CD14-positive monocyte (primary cell): ENCODE data around the gene LILRA5. TPM values are rescaled to one million over a fixed set of nuclear protein-coding genes. Genes with fewer than 3 reads are reported as not detected.
"Not testable (repeated sequence)": the region's sequence is repeated elsewhere in the genome, so short reads cannot be mapped to it uniquely, and the experiment has no call there.

ENCODE experiments used
- DNase-seq, 3 donors: peaks; one replicate each; pipeline ENCODE4 v3.0.0-alpha.2; 2011 to 2022
- H2AFZ ChIP-seq: 2 replicates; pipeline ENCODE4 v1.6.0; 2012; ENCODE audit warnings: mild to moderate bottlenecking, low read depth, low read length, inconsistent platforms; ENCODE audit not compliant: insufficient read depth, poor library complexity, severe bottlenecking
- H3K27ac ChIP-seq, 2 donors: 1 replicate in 1 of 2; 2 replicates in 1 of 2; pipeline ENCODE4 v1.5.1; 2012 to 2013; ENCODE audit warnings: low read length in 2 of 2, control low read depth in 1 of 2, inconsistent platforms in 1 of 2, low read depth in 1 of 2, mild to moderate bottlenecking in 1 of 2
- H3K27me3 ChIP-seq, 2 donors: one replicate each; pipeline versions ENCODE4 v1.6.0 to v1.6.1; 2011 to 2013; ENCODE audit warnings: low read length in 2 of 2; ENCODE audit not compliant: control insufficient read depth in 2 of 2, insufficient read depth in 2 of 2
- H3K36me3 ChIP-seq, 2 donors: replicated peaks in 1 of 2; 1 replicate in 1 of 2; 2 replicates in 1 of 2; pipeline versions ENCODE4 v1.5.1 to v1.6.1; 2012 to 2013; ENCODE audit warnings: low read length in 2 of 2, control low read depth in 1 of 2, inconsistent platforms in 1 of 2, mild to moderate bottlenecking in 1 of 2; ENCODE audit not compliant: insufficient read depth in 2 of 2, control insufficient read depth in 1 of 2
- H3K4me1 ChIP-seq, 2 donors: 1 replicate in 1 of 2; 2 replicates in 1 of 2; pipeline versions ENCODE4 v1.5.1 to v1.6.1; 2012 to 2013; ENCODE audit warnings: low read length in 2 of 2, control low read depth in 1 of 2, inconsistent platforms in 1 of 2, mild to moderate bottlenecking in 1 of 2, moderate library complexity in 1 of 2; ENCODE audit not compliant: insufficient read depth in 2 of 2, control insufficient read depth in 1 of 2
- H3K4me2 ChIP-seq: replicated peaks from 2 replicates; pipeline ENCODE3; 2012; ENCODE audit warnings: low read length, moderate library complexity, mild to moderate bottlenecking; ENCODE audit not compliant: poor library complexity, severe bottlenecking; ENCODE audit errors: extremely low read depth
- H3K4me3 ChIP-seq, 3 experiments: fragments of 200-600 bp in 1 of 3; sonication (generic) in 1 of 3; replicated peaks in 1 of 3; 1 replicate in 2 of 3; 2 replicates in 1 of 3; pipeline ENCODE4 v1.5.1; 2011 to 2013; ENCODE audit warnings: low read length in 3 of 3, mild to moderate bottlenecking in 3 of 3, control low read depth in 2 of 3, low read depth in 2 of 3, inconsistent platforms in 1 of 3, moderate library complexity in 1 of 3
- H3K79me2 ChIP-seq: 2 replicates; pipeline ENCODE4 v1.6.0; 2012; ENCODE audit warnings: mild to moderate bottlenecking, control low read depth, inconsistent platforms, low read length, moderate library complexity; ENCODE audit not compliant: insufficient read depth
- H3K9ac ChIP-seq: 2 replicates; pipeline ENCODE4 v1.6.0; 2017; ENCODE audit warnings: low read length, mild to moderate bottlenecking; ENCODE audit not compliant: insufficient read depth, poor library complexity, severe bottlenecking
- H3K9me3 ChIP-seq, 2 donors: replicated peaks in 1 of 2; 1 replicate in 1 of 2; 2 replicates in 1 of 2; pipeline versions ENCODE4 v1.5.1 to v1.6.1; 2012 to 2013; ENCODE audit warnings: low read length in 2 of 2, control low read depth in 1 of 2; ENCODE audit not compliant: control insufficient read depth in 1 of 2, insufficient read depth in 1 of 2
- H4K20me1 ChIP-seq: 2 replicates; pipeline ENCODE4 v1.6.0; 2012; ENCODE audit warnings: mild to moderate bottlenecking, low read length, control low read depth, moderate library complexity; ENCODE audit not compliant: insufficient read depth
- H3K27ac Mint-ChIP-seq, 7 donors: one replicate each; pipeline ENCODE4 v1.8.0; 2020; ENCODE audit warnings: mild to moderate bottlenecking in 7 of 7, mixed read lengths in 7 of 7, moderate library complexity in 6 of 7, inconsistent platforms in 2 of 7
- H3K27me3 Mint-ChIP-seq, 3 donors: one replicate each; pipeline ENCODE4 v1.8.0; 2021 to 2022; ENCODE audit warnings: low read depth in 3 of 3, mild to moderate bottlenecking in 3 of 3, mixed read lengths in 3 of 3, moderate library complexity in 3 of 3, inconsistent platforms in 1 of 3
- H3K36me3 Mint-ChIP-seq, 2 donors: one replicate each; pipeline ENCODE4 v1.8.0; 2020; ENCODE audit warnings: mixed read lengths in 2 of 2, inconsistent platforms in 1 of 2, mild to moderate bottlenecking in 1 of 2
- H3K4me1 Mint-ChIP-seq: one replicate; pipeline ENCODE4 v1.8.0; 2020; ENCODE audit warnings: mild to moderate bottlenecking, mixed read lengths
- H3K4me3 Mint-ChIP-seq, 2 donors: one replicate each; pipeline ENCODE4 v1.8.0; 2020; ENCODE audit warnings: mild to moderate bottlenecking in 2 of 2, mixed read lengths in 2 of 2, moderate library complexity in 1 of 2
- H3K9me3 Mint-ChIP-seq, 7 donors: one replicate each; pipeline ENCODE4 v1.8.0; 2020 to 2022; ENCODE audit warnings: mixed read lengths in 7 of 7, mild to moderate bottlenecking in 6 of 7, moderate library complexity in 6 of 7, inconsistent platforms in 2 of 7
- CTCF ChIP-seq: fragments of 200-600 bp; IDR thresholded peaks from one replicate; pipeline ENCODE4 v1.8.0; 2022; ENCODE audit warnings: antibody characterized with exemption, mild to moderate bottlenecking
- WGBS: methylation state at CpG from one replicate; pipeline ENCODE4 v1.1.5; 2013; ENCODE audit warnings: missing lambda C conversion rate; ENCODE audit not compliant: insufficient coverage; 5-methylcytosine and 5-hydroxymethylcytosine counted together
- intact Hi-C, 2 donors: fragments of 100-400 bp; cut with micrococcal nuclease; formaldehyde crosslinking; loops; one replicate each; pipeline versions ENCODE4 v1.15.0 to v1.15.1; 2023
- polyA plus RNA-seq, 3 donors: library from polyadenylated mRNA; depleted of rRNA in 1 of 3; unstranded in 2 of 3; stranded (reverse) in 1 of 3; fragments of 300-500 nt in 2 of 3; fragments of >200 nt in 1 of 3; fragmentation: Illumina TruSeq in 2 of 3; gene quantifications; 1 replicate in 2 of 3; 2 replicates in 1 of 3; pipeline ENCODE4 v1.2.3, GENCODE V29; 2012 to 2021

Gene LILRA5
- polyA plus RNA-seq, 3 donors, result 348 to 580 (median 516) TPM

DNA sequence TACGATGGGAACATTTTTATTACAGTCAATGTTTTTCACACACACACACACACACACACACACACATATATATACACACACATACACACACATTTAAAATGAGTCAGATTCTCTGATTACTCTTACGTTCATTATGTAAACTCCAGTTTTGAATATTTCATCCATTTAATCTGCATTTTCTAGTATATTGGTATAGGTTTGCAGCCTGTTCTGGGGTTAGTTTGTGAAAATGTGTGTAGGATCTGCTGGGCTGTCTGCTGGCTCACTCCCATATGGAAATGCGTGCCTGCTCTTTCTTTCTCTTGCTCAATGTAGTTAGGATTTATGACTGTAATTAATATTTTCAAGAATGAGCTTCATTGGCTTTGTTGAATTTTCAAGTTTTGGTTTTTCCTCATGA is 39.1 kb downstream of the LILRA5 start:
- Histone ChIP-seq H4K20me1 (peaks cover 43% of the 10 kb centered on the region), H3K4me1 (peaks cover 84 to 98% of the 10 kb centered on the region in 2 donors), H3K9ac (no peak overlapping the region), H3K79me2 (peaks cover 23% of the 10 kb centered on the region), H3K4me2 (no peak overlapping the region), H2AFZ (no peak overlapping the region), H3K9me3 (no peaks in the 10 kb centered on the region), H3K27me3 (no peaks in the 10 kb centered on the region), H3K36me3 (peaks cover 49 to 53% of the 10 kb centered on the region in 2 donors), H3K4me3 (no peak overlapping the region), H3K27ac (peak overlapping the region; percentile 52 to 94)
- no peak for TF ChIP-seq CTCF
- DNase-seq, result no peak
- no peak overlapping the region for H3K4me3 Mint-ChIP-seq
- peaks cover 0 to 3% (median 0%) of the 10 kb centered on the region in 7 donors for H3K9me3 Mint-ChIP-seq
- H3K36me3 Mint-ChIP-seq, result peaks cover 45 to 54% of the 10 kb centered on the region in 2 donors
- H3K27me3 Mint-ChIP-seq, result no peaks in the 10 kb centered on the region
- peak overlapping the region; percentile 80 to 100 (median 99) for H3K27ac Mint-ChIP-seq
- intact Hi-C loops, result no loop called here
- peaks cover 85% of the 10 kb centered on the region for H3K4me1 Mint-ChIP-seq
- WGBS, result 100% methylated on average over 1 of the region's 3 CpGs

- H3K27me3 Mint-ChIP-seq, H3K79me2 ChIP-seq, H3K27me3 ChIP-seq, intact Hi-C loops, H3K9me3 ChIP-seq, H3K9me3 Mint-ChIP-seq, H2AFZ ChIP-seq: not testable (repeated sequence)
- H3K4me3 Mint-ChIP-seq, result peak overlapping the region; percentile 67 to 73
- DNase-seq, result peak; percentile 67 to 82 (median 75)
- Histone ChIP-seq H3K36me3 (peaks cover 35 to 37% of the 10 kb centered on the region in 2 donors), H3K9ac (peak overlapping the region; percentile 54), H4K20me1 (peaks cover 27% of the 10 kb centered on the region), H3K4me1 (peaks cover 74 to 97% of the 10 kb centered on the region in 2 donors), H3K27ac (peak overlapping the region; percentile 88 to 94), H3K4me3 (peak overlapping the region in 2 of 3 experiments; percentile 11 to 63), H3K4me2 (peak overlapping the region; percentile 56)
- WGBS, result 0% methylated on average over 3 of the region's 5 CpGs
- H3K27ac Mint-ChIP-seq, result peak overlapping the region; percentile 98 to 100 (median 99)
- H3K36me3 Mint-ChIP-seq, result peaks cover 35 to 39% of the 10 kb centered on the region in 2 donors
- H3K4me1 Mint-ChIP-seq, result peaks cover 84% of the 10 kb centered on the region
Measured at GRCh38 chr19:54272181-54272580, 40.8 kb downstream of the LILRA5 start.

GRCh38 chr19:54271587-54271986 is 41.4 kb downstream of the LILRA5 start:
- Mint-ChIP-seq H3K4me3 (peak overlapping the region; percentile 67 to 89), H3K27ac (peak overlapping the region; percentile 98 to 100 (median 99)), H3K36me3 (peaks cover 29 to 33% of the 10 kb centered on the region in 2 donors), H3K4me1 (peaks cover 84% of the 10 kb centered on the region)
- H2AFZ ChIP-seq, H3K27me3 ChIP-seq, H3K9me3 ChIP-seq, H3K9me3 Mint-ChIP-seq, H3K79me2 ChIP-seq, H3K27me3 Mint-ChIP-seq, intact Hi-C loops: not testable (repeated sequence)
- H3K4me2 ChIP-seq, result peak overlapping the region; percentile 56
- H3K4me1 ChIP-seq, result peaks cover 72 to 96% of the 10 kb centered on the region in 2 donors
- no CpG with 5 or more reads among the region's 4 CpGs for WGBS
- H4K20me1 ChIP-seq, result peaks cover 21% of the 10 kb centered on the region
- DNase-seq, result peak; percentile 73 to 93 (median 84)
- peaks cover 29 to 31% of the 10 kb centered on the region in 2 donors for H3K36me3 ChIP-seq
- peak overlapping the region; percentile 65 for H3K9ac ChIP-seq
- H3K27ac ChIP-seq, result peak overlapping the region; percentile 88 to 94
- H3K4me3 ChIP-seq, result peak overlapping the region in 2 of 3 experiments; percentile 32 to 63
